Adrenal gland (tissue), 5 donors: ENCODE measurements around the gene MIEN1.

Experiments
- POLR2A ChIP-seq, 2 donors: fragments of 450-650 bp; IDR thresholded peaks; one replicate each; pipeline ENCODE4 v1.6.1; 2017; ENCODE audit warnings: antibody characterized with exemption in 2 of 2, mild to moderate bottlenecking in 2 of 2, moderate library complexity in 1 of 2
- TF ChIP-seq, protein P1 (sequence below), 6 experiments: fragments of 450-650 bp in 4 of 6; fragments of 200-600 bp in 2 of 6; sonication (generic) in 1 of 6; IDR thresholded peaks; 1 replicate in 5 of 6; 2 replicates in 1 of 6; pipeline versions ENCODE4 v1.5.1 to v1.8.0; 2016 to 2021; ENCODE audit warnings: antibody characterized with exemption in 6 of 6, mild to moderate bottlenecking in 2 of 6, moderate library complexity in 1 of 6
- donor health status: DM: no; HTN: no; CAD: no.

DNA sequence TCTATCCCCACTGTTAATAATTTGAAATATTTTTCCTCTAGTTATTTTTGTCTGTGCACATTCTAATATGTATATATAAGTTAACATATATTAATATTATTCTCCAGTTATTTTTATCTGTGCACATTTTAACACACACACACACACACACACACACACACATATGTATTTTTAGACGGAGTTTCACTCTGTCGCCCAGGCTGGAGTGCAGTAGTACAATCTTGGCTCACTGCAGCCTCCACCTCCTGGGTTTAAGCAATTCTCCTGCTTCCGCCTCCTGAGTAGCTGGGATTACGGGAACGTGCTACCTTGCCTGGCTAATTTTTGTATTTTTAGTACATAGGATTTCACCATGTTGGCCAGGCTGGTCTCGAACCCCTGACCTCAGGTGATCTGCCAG, 12.7 kb downstream of the MIEN1 start:
- no peak for TF ChIP-seq POLR2A (IDR thresholded peaks at IDR 0.05)
- TF ChIP-seq, protein P1, sequence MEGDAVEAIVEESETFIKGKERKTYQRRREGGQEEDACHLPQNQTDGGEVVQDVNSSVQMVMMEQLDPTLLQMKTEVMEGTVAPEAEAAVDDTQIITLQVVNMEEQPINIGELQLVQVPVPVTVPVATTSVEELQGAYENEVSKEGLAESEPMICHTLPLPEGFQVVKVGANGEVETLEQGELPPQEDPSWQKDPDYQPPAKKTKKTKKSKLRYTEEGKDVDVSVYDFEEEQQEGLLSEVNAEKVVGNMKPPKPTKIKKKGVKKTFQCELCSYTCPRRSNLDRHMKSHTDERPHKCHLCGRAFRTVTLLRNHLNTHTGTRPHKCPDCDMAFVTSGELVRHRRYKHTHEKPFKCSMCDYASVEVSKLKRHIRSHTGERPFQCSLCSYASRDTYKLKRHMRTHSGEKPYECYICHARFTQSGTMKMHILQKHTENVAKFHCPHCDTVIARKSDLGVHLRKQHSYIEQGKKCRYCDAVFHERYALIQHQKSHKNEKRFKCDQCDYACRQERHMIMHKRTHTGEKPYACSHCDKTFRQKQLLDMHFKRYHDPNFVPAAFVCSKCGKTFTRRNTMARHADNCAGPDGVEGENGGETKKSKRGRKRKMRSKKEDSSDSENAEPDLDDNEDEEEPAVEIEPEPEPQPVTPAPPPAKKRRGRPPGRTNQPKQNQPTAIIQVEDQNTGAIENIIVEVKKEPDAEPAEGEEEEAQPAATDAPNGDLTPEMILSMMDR (IDR thresholded peaks at IDR 0.05) = no peak
